LNCaP clone FGC (cell line): ENCODE results near the gene PLAU.

ENCODE experiments used
- DNase-seq: peaks from one replicate; pipeline ENCODE4 v3.0.0-alpha.2; 2011; ENCODE audit warnings: low read depth
- H3K4me3 ChIP-seq: 2 replicates; pipeline ENCODE4 v1.5.1; 2011; ENCODE audit warnings: mild to moderate bottlenecking, low read depth, low read length, control low read depth
- CTCF ChIP-seq: IDR thresholded peaks from 2 replicates; pipeline ENCODE4 v1.5.1; 2012; ENCODE audit warnings: mild to moderate bottlenecking; ENCODE audit not compliant: control insufficient read depth, insufficient read depth; ENCODE audit errors: extremely low read depth

PLAU gene

GRCh38 chr10:73910764-73911552 is at the start of gene PLAU:
TSS of gene PLAU (plus strand) at chr10:73911132. CDS start at chr10:73911556, 424 bp downstream.
- no peak for TF ChIP-seq CTCF
- no peak for DNase-seq
- no peak within 1 kb of the TSS for H3K4me3 ChIP-seq

- no peak for TF ChIP-seq CTCF
- no peak for DNase-seq
- no peak overlapping the region for H3K4me3 ChIP-seq
Measured at GRCh38 chr10:73862011-73862410, 48.9 kb upstream of the PLAU start.

- H3K4me3 ChIP-seq: no peak overlapping the region
- no peak for DNase-seq
- no peak for TF ChIP-seq CTCF
Measured at GRCh38 chr10:73863039-73863817, 47.7 kb upstream of the PLAU start.

DNA sequence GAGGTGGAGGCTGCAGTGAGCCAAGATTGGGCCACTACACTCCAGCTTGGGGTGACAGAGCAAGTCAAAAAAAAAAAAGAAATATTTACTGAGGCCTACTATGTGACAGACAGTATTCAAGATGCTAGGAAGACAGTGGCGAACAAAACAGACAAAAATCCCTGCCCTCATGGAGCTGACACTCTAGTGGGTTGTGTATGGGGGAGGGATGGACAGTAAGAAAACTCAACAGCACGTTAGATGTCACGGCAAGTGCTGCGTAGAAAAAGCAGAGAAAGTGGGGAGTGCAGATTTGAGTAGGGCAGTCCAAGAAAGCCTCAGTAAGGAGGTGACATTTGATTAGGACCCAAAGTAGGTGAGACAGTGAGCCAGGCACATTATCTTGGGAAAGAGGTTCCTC is 46.7 kb upstream of the PLAU start:
- DNase-seq: no peak
- H3K4me3 ChIP-seq: no peak overlapping the region
- TF ChIP-seq CTCF: no peak

DNA sequence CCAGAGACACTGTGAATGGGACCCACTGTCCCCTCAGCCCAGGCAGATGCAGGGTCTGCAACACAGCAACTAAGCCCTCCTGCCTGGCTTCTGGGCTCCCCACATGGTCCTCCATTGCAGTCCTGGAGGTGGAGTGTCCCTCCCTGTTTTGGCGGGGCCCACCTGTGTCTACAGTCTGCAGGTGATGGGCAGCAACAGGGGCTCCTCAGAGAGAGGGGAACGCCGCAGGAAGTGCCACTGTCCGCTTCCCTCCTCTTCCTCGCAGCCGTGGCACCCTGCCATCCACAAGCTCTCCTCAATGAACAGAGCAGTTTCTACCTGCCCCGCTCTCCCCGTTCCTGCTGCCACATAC is 45.8 kb upstream of the PLAU start:
- no peak for DNase-seq
- H3K4me3 ChIP-seq: no peak overlapping the region
- TF ChIP-seq CTCF: no peak

DNA sequence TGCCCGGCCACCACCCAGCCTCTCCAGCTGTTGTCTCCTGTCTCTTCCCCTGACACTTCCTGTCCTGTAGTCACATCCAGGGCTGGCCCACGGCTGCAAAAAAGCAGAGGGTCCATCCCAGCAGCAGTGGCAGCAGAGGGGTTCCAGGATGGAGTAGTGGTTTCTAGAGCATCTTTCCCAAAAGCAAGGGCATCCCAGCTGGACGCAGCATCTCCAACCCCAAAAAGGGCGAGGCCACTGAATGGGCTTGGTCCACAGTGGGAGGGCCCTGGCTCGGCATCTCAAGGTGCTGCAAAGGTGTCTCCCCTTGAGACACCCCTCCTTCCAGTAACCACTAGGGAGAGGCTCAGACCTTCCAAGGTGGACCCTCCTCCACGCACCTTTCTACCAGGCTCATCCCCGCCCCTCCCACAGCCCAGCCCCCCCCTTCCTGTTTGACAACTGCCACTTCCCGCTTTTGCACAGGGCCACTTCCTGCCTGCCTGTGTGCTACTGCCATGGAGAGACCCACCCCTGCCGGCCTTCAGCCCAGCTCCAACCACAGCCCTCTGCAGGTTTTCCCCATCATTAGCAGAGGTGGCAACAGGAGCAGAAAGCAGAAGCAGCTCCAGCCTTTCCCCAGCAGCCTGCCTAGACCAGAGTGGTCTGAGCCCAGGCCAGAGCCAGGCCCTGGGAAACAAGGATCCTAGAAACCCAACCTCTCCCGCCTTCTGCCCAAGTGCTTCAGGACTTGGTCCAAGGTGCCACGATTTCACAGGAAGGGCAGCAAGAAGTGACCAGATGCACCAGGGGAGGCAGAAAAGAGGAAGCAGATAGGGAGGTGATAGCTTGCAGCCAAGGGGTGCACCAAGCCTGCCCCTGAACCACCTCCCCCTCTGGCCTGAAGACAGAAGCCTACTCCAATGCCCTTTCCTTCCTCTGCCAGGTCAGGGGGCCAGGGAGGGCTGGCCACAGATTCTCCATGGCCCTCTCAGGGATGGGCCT is 45.2 kb upstream of the PLAU start:
- TF ChIP-seq CTCF: no peak
- no peak overlapping the region for H3K4me3 ChIP-seq
- DNase-seq: no peak
